Activated naive CD4-positive, alpha-beta T cell (primary cell): ENCODE results near the gene CNTD1.
"Not testable (repeated sequence)": the region's sequence is repeated elsewhere in the genome, so short reads cannot be mapped to it uniquely, and the experiment has no call there.

Source experiments
- DNase-seq, 4 experiments: peaks; one replicate each; lab custom pipeline; 2025; lab: John Stamatoyannopoulos, UW

CNTD1 gene

DNA sequence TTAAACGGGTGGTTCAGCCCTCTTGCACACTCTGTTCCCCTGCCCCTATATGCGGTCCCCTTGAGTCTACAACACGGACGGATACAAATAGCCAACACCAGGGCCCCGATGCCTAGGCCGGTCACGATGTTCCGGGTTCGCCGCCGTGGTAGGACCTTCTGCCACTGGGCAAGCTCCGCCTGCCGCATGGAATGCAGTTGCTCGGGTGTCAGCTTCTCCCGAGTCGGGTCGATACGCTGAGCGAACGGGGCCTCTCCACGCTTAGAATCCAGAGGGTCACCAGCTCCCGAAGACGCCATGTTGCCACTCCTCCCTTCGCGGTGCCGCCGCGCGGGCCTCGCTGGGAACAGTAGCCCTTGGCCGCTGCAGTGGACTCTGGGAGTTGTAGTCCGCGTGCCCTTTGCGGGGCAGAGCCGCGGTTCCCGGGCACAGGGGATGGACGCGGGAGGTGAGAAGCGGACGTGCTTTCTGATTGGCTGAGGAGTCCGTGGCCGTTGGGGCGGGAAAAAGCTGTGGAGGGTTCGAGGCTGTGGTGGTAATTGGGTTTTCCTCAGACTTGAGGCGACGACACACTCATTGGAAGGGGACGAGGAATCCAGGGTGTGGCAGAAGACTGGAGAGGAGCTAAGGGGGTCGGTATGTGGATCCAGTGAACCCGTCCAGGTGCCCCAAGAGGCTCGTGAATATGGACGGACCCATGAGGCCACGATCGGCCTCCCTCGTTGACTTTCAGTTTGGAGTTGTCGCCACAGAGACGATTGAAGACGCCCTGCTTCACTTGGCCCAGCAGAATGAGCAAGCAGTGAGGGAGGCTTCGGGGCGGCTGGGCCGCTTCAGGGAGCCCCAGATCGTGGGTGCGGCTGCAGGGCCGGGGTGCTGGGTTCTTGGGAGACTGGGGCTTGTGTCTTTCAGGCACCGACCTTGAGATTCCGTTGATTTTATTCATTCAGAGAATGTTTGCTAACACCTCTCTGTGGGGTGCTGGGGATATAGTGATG lies at the start of gene CNTD1, which contains the start of gene COA3:
CNTD1 (plus strand) TSS at position 479 of the 998 bp plus-strand sequence; CDS start at position 686, 207 bp downstream.
COA3 (minus strand) TSS at position 322 of the 998 bp plus-strand sequence; CDS start at position 299, 23 bp downstream.
- DNase-seq: peak; percentile 19 to 60 (median 55)

DNA sequence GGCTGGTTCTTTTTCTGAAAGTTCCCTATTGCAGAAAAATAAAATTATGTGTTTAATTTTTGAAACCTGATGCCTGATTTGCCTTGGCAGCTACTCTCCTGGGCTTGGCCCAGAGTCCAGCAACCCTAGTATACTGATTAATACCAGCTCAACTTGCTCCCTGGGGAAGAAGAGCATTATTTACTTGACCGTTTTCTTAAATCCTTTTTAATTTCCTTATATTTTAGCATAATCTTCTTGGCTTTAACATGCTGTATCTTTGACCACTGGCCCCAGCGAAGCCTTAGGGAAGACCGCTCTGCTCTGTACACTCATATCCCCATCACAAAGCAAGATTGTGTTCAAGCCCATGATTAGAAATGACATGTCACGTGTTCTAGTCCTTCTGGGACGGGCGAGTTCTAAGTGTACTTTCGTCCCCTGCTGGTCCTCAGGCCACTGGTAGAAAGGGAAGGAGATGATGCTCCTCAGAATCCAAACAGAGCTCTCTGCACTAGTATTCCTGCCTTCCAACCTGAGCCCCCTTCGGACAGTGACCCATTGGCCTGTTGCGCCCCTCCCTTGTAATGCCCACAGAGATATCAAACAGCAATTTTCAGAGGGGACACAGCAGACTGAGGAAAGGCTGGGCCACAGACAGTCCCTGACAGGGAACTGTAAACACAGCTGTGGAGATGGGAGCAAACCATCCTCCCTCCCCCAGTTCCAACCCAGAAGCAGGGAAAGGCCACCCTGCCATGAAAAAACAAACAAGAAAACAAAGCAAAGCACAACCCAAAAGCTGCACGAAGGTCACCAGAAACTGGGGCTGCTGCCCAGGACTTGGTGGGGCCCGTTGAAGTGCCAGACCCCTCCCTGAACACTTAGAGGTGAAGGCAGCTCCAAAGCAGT lies 49.5 kb upstream of the CNTD1 start:
- no peak for DNase-seq

- DNase-seq: no peak
Measured at GRCh38 chr17:42750739-42751344, 47.8 kb upstream of the CNTD1 start.

- DNase-seq: no peak
Measured at GRCh38 chr17:42751628-42752027, 47.0 kb upstream of the CNTD1 start.

GRCh38 chr17:42754782-42755181 lies 43.9 kb upstream of the CNTD1 start:
- no peak for DNase-seq

DNA sequence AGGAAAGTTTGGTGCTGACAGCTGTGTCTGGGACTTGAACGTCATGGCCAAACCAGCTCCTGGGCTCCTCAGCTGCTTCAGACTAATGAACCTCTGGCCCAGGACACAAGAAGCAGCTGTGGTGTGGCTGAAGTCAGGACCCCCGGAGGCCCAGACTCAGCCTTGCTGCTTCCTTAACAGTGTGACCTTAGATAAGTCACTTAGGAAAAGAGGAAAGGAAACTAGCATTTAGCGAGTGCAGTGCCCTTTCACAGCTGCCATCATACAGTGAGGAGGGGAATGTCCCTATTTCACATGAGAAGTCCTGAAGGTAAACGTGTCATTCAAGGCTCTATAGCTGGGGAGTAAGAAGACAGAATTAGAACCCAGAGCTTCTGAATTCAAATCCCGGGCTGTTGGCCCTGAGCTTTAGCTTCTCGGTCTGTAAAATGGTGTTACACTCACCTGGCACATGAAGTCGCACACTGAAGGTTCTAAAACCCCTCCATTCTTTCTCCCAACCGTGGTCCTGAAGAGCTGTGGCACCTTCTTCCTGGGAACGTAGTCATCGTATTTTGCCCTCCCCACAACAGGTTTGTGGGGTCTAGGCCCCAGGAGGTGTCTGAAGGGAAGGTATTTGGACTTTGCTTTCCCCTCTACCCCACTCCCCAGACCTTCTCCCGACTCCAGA lies 38.5 kb upstream of the CNTD1 start:
- no peak for DNase-seq

DNA sequence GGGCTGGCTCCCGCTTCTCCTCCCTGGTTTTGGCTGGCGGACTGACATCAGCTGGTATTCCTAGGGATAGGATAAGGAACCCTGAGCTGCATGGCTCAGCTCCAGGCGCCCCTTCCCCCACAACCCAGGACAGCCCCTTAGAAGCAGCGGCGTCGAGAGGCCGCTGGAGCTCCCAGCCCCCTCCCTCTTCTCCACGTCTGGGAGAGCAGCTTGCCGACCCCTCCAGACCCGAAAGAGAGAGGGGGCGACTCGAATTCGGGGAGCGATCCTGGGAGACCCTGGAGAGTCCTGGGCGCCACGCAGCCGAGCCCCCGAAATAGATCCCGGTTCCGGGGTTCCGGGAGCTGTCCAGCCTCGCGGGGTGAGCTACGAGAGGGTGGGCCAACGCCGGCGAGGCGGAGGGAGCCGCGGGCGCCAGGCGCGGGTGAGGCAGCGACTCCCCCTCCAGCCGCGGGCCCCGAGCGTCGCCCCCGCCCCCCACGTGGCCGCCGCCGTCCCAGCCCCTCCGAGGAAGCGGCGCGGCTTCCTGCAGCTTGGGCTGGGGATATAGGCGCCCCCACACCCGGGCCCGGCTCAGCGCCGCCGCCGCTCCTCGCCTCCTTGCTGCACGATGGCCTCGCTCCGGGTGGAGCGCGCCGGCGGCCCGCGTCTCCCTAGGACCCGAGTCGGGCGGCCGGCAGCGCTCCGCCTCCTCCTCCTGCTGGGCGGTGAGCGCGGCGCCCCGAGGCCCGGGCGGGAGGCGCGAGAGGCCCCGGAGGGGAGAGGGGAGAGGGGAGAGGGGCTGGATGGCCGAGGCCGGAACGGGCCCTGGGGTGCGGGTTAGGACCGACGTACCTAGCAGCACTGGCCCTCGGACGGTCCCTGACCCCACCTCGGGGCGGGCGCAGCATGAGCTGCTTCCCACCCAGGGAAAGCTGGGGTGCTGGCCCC lies 37.7 kb upstream of the CNTD1 start, which contains the start of gene RAMP2:
RAMP2 (plus strand) TSS at position 576 of the 930 bp plus-strand sequence; CDS start at position 611, 35 bp downstream.
- peak in 1 of 4 experiments; percentile 18 for DNase-seq

GRCh38 chr17:42761638-42762037 lies 37.0 kb upstream of the CNTD1 start:
- no peak for DNase-seq

GRCh38 chr17:42766124-42766523 lies 32.5 kb upstream of the CNTD1 start:
- no peak for DNase-seq

- no peak for DNase-seq
Measured at GRCh38 chr17:42767512-42767911, 31.1 kb upstream of the CNTD1 start.

GRCh38 chr17:42768006-42768405 lies 30.7 kb upstream of the CNTD1 start:
- DNase-seq: not testable (repeated sequence)

- not testable (repeated sequence) for DNase-seq
Measured at GRCh38 chr17:42769964-42770363, 28.7 kb upstream of the CNTD1 start.

- no peak for DNase-seq
Measured at GRCh38 chr17:42772945-42773289, 25.7 kb upstream of the CNTD1 start.

DNA sequence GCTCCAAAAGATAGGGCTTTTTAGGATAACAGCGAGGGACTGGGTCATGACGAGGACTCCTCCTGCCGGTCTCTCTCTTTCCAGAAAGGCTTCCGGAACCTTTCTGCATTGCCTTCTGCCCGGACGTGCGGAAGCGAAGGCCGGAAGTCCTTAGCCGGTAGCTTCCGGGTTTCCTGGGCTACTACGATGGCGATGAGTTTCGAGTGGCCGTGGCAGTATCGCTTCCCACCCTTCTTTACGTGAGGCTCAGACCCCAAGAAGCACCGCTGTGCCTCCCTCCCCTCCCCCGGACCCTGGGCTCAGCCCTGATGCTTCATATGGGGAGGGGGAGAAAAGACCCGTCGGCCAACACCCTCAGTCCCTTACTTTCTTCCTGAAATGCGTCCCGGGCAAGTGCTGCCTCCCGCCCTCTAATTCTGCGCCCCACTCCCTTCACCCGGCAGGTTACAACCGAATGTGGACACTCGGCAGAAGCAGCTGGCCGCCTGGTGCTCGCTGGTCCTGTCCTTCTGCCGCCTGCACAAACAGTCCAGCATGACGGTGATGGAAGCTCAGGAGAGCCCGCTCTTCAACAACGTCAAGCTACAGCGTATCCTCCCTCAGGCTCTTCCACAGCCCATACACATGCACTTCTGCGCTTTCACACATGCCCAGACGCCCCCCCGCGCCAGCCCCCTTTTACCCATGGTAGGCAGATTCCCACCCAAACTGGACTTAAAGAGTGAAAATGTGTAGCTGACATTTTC lies 25.2 kb upstream of the CNTD1 start, which contains the start of gene VPS25:
VPS25 (plus strand) TSS at position 160 of the 746 bp plus-strand sequence; CDS start at position 187, 27 bp downstream.
- peak; percentile 29 to 63 (median 46) for DNase-seq

DNA sequence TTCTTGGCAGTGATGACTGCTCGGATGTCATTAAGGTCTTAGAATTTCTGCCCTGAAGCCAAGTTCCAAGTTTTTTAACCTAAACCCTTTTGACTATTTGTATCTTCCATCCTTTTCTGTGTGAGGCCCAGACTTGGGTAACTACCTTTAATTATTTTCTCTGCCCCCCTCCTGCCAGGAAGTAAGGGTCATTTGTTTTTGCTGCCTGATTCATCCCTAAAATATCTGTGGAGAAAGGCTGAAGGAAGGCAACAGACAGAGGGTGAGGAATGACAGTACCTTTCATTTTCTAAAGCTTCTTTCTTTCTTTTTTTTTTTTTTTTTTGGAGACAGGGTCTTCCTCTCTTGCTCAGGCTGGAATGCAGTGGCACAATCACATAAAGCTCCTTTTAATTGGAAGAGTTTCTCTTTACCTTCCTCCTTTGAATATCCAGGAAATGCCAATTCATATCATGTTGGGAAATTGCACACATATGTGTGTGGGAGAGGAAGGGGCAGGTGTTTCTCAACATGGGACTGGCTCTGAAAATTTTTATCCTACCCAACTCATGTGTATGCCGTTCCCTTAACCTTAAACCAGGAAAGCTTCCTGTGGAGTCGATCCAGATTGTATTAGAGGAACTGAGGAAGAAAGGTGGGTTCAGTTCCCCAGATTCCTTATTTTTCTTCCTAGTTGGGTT lies 24.5 kb upstream of the CNTD1 start:
- DNase-seq: no peak

- no peak for DNase-seq
Measured at GRCh38 chr17:42775534-42776098, 23.0 kb upstream of the CNTD1 start.

- DNase-seq: no peak
Measured at GRCh38 chr17:42778570-42778969, 20.1 kb upstream of the CNTD1 start.

- no peak for DNase-seq
Measured at GRCh38 chr17:42779304-42779935, 19.2 kb upstream of the CNTD1 start.
